ENCODE results near the gene MGAT4B.

DNA sequence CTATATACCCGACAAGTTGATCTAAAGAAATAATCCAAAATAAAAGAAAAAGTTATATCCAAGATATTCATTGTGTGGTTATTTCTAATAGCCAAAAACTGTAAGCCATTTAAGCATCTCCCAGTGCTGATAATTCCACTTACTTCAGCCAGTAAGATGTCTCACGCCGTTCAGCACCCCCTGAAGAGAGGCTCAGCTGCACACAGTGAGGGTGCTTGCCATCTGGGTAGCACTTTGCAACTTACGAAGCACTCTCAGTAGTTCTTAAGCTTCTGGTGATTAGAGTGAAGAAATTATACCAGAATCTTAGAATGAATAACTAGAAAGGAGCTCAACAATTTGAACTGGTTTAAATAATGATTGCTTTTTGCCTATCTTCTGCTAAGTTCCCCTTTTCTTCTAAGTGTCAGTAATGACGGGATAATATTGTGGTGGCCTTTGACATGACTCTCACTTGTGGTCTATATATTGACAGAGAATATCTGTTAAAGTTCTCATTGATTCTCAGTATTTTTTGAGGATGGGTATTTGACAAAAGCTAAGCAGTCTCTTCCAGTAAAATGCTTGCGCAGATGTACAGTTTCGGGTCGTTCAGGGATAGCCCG is 39.1 kb downstream of the MGAT4B start:
- TF ChIP-seq, protein P1, sequence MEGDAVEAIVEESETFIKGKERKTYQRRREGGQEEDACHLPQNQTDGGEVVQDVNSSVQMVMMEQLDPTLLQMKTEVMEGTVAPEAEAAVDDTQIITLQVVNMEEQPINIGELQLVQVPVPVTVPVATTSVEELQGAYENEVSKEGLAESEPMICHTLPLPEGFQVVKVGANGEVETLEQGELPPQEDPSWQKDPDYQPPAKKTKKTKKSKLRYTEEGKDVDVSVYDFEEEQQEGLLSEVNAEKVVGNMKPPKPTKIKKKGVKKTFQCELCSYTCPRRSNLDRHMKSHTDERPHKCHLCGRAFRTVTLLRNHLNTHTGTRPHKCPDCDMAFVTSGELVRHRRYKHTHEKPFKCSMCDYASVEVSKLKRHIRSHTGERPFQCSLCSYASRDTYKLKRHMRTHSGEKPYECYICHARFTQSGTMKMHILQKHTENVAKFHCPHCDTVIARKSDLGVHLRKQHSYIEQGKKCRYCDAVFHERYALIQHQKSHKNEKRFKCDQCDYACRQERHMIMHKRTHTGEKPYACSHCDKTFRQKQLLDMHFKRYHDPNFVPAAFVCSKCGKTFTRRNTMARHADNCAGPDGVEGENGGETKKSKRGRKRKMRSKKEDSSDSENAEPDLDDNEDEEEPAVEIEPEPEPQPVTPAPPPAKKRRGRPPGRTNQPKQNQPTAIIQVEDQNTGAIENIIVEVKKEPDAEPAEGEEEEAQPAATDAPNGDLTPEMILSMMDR (IDR thresholded peaks at IDR 0.05; ENCODE audit: insufficient read depth, low read depth, low read length): no peak
- no peak for TF ChIP-seq EZH2 (IDR thresholded peaks at IDR 0.05; ENCODE audit: insufficient read depth, low read length)
